ENCODE results near the gene FCER1G.

FCER1G gene

DNA sequence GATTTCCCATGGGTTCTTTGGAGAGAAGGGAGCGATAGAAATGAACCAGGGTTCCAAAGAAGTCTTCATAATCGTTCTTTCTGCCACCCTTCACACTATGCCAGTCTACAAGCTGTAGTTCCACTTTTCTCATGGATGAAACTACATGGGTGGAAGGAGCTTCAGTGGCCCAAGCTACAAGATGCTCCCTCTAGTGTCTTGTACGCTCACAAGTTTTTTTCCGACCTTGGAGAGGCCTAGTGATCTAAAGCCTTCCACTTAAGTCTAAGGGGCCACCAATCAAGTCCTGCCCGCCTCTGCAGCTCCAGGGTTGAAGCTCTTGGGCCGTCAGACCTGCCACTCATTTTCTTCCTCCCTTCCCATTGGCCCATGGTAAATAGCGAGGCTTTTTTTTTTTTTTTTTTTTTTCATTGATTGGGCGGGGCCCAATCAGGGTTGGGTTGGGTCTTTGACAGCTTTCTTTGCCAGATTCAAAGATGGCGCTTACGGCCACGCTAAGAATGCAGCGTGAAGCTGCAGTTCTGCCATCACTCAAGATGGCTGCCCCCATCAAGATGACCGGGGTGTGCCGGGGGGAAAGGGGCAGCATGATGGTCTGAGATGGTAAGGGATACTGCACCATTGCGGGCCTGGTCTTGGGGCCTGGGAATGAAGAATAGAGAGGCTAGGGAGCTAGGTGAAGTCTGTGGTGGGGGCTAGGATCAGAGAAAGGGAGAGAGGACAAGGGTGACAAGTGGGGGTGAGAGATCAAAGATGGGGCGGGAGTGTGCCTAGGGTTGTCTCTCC is 10.6 kb downstream of the FCER1G start, which contains the start of gene TOMM40L:
Gene TOMM40L, plus strand, starts transcription at position 527 of the 786 bp plus-strand sequence. CDS start 430 bp downstream, outside the sequence.
- DNase-seq (ENCODE audit: low read depth): peak; percentile 99
- TF ChIP-seq POLR2A (IDR thresholded peaks at IDR 0.05; ENCODE audit: extremely low read depth, insufficient read length) (peak; percentile 38), CTCF (IDR thresholded peaks at IDR 0.05; ENCODE audit: low read depth, low read length) (peak; percentile 61), MYC (IDR thresholded peaks at IDR 0.05; ENCODE audit: low read depth, low read length) (peak; percentile 39)
- TF ChIP-seq, protein P1, sequence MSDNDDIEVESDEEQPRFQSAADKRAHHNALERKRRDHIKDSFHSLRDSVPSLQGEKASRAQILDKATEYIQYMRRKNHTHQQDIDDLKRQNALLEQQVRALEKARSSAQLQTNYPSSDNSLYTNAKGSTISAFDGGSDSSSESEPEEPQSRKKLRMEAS (IDR thresholded peaks at IDR 0.05; ENCODE audit: low read depth, low read length): peak; percentile 67
- peak within 1 kb of the TSS; percentile 93 for H3K4me3 ChIP-seq (ENCODE audit: low read depth, low read length)

DNA sequence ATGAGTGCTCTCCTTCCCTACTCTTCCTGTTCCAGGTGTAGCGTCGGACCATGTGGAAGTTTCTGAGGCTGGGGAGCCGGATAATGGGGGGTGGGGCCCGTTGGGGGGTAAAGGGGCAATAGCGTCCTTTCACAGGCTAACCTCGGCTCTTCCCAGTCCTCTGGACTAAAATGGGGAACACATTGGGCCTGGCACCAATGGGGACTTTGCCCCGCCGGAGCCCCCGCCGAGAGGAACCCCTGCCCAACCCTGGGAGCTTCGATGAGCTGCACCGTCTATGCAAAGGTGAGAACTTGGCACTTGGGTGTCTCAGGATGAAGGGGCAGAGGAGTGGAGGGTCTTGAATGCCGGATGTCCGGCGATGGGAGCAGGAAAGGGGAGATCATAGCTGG is 11.2 kb downstream of the FCER1G start:
- TF ChIP-seq MYC (IDR thresholded peaks at IDR 0.05; ENCODE audit: low read depth, low read length): peak; percentile 13; the same call in 1 of the 2 replicates
- TF ChIP-seq, protein P1 (IDR thresholded peaks at IDR 0.05; ENCODE audit: low read depth, low read length): no peak
- peak; percentile 27 for DNase-seq (ENCODE audit: low read depth)
- H3K4me3 ChIP-seq (ENCODE audit: low read depth, low read length): peak overlapping the region; percentile 93

DNA sequence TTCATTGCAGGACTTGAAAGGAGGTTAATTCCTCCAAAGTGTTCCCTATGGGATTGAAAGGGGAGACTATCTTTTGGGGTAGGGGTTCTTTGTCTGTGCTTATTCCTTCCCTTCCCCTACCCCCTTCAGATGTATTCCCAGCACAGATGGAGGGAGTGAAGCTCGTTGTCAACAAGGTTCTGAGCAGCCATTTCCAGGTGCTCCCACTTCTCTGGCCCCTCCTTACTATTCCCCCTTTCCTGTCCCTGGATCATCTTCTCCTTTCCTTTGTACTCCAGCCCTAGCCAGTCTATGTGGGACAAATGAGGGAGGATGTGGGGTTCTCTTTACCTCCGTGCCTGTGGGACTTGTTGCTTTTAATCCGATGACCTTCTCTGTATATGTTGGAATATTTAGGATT is 11.7 kb downstream of the FCER1G start:
- no peak for DNase-seq (ENCODE audit: low read depth)
- TF ChIP-seq POLR2A (IDR thresholded peaks at IDR 0.05; ENCODE audit: extremely low read depth, insufficient read length) (no peak), CTCF (IDR thresholded peaks at IDR 0.05; ENCODE audit: low read depth, low read length) (no peak), MYC (IDR thresholded peaks at IDR 0.05; ENCODE audit: low read depth, low read length) (no peak)
- TF ChIP-seq, protein P1 (IDR thresholded peaks at IDR 0.05; ENCODE audit: low read depth, low read length): no peak
- H3K4me3 ChIP-seq (ENCODE audit: low read depth, low read length): peak overlapping the region; percentile 93

DNA sequence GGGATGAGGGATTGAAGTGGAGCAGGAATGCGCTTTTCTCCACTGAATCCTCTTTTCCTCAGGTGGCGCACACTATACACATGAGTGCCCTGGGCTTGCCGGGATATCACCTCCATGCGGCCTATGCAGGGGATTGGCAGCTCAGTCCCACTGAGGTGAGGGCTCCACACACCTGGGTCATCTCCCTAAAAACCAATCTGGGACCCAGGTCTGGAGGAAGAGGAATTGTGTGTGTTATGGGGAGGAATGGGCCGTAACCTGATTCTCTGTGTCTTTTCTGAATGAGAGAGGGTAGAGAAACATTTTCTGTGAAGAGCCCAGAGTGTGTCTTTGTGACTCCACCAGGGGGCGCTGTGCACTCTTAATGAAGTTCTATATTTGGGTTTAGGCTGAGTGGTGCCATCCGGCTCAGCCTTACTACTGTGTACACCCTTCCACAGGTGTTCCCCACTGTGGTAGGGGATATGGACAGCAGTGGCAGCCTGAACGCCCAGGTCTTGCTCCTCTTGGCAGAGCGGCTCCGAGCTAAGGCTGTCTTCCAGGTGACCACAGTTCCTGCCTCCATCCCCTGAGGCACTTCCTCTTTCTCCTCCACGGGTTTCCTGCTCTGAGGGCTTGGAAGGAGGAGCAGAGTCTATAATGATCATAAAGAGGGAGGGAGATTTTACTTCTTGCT is 12.2 kb downstream of the FCER1G start:
- peak overlapping the region; percentile 93 for H3K4me3 ChIP-seq (ENCODE audit: low read depth, low read length)
- DNase-seq (ENCODE audit: low read depth): peak; percentile 87
- TF ChIP-seq CTCF (IDR thresholded peaks at IDR 0.05; ENCODE audit: low read depth, low read length): peak; percentile 74
- TF ChIP-seq POLR2A (IDR thresholded peaks at IDR 0.05; ENCODE audit: extremely low read depth, insufficient read length): no peak

GRCh38 chr1:161228032-161228431 is 12.9 kb downstream of the FCER1G start:
- peak overlapping the region; percentile 93 for H3K4me3 ChIP-seq (ENCODE audit: low read depth, low read length)

More at GRCh38 chr1:161228032-161228431, 12.9 kb downstream of the FCER1G start:
- no peak for TF ChIP-seq POLR2A (IDR thresholded peaks at IDR 0.05; ENCODE audit: extremely low read depth, insufficient read length)
- no peak for TF ChIP-seq CTCF (IDR thresholded peaks at IDR 0.05; ENCODE audit: low read depth, low read length)
- TF ChIP-seq, protein P1 (IDR thresholded peaks at IDR 0.05; ENCODE audit: low read depth, low read length): no peak
- 0 out of 2 replicates have a peak, but pooled peaks have one; percentile 3 for TF ChIP-seq MYC (IDR thresholded peaks at IDR 0.05; ENCODE audit: low read depth, low read length)
- DNase-seq (ENCODE audit: low read depth): no peak
